Bronchial epithelial cell (primary cell): ENCODE data around the gene MYO7A. TPM values are rescaled to one million over a fixed set of nuclear protein-coding genes. Genes with fewer than 3 reads are reported as not detected.

Experiments used
- DNase-seq: peaks from one replicate; pipeline ENCODE4 v3.0.0-alpha.2; 2010; ENCODE audit warnings: low read depth
- FAIRE-seq: peaks from 2 replicates; lab custom pipeline; 2011; peaks lifted over from hg19 to GRCh38; lab: Jason Lieb, UNC
- H3K27me3 ChIP-seq: 2 replicates; pipeline ENCODE4 v1.5.1; 2011; ENCODE audit warnings: low read length; ENCODE audit not compliant: control insufficient read depth, insufficient read depth
- H3K36me3 ChIP-seq: 2 replicates; pipeline ENCODE4 v1.5.1; 2011; ENCODE audit warnings: low read length; ENCODE audit not compliant: control insufficient read depth, insufficient read depth
- H3K4me3 ChIP-seq: 2 replicates; pipeline ENCODE4 v1.5.1; 2011; ENCODE audit warnings: mild to moderate bottlenecking, low read depth, low read length, control low read depth
- total RNA-seq: library from RNA; depleted of rRNA; stranded (reverse); fragments of >200 nt; gene quantifications from 2 replicates; pipeline ENCODE4 v1.2.1, GENCODE V29; 2014
- TF ChIP-seq, protein P1 (sequence below): IDR thresholded peaks from 2 replicates; pipeline ENCODE4 v1.5.1; 2011; ENCODE audit warnings: mild to moderate bottlenecking, moderate library complexity, low read length, control low read depth, inconsistent platforms; ENCODE audit not compliant: insufficient read depth, severe bottlenecking

Gene MYO7A
- total RNA-seq, 1 donor from 2014 or later: under 0.01 TPM

DNA sequence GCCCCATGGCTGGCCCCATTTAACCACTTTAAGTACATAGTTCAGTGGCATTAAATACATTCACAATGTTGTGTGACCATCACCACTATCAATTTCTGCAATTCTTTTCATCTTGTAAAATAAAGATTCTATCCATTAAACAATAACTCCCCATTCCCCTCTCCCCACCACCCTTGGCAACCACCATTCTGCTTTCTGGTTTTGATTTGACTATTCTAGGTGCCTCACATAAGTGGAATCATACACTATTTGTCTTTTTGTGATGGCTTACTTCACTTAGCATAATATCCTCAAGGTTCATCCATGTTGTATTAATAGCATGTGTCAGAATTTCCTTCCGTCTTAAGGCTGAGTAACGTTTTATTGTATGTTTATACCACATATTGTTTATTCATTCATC is 7.0 kb downstream of the MYO7A start:
- DNase-seq: no peak
- Histone ChIP-seq H3K27me3 (peaks cover 10% of the 10 kb centered on the region), H3K36me3 (no peaks in the 10 kb centered on the region), H3K4me3 (no peak overlapping the region)
- FAIRE-seq: no peak
- TF ChIP-seq, protein P1, sequence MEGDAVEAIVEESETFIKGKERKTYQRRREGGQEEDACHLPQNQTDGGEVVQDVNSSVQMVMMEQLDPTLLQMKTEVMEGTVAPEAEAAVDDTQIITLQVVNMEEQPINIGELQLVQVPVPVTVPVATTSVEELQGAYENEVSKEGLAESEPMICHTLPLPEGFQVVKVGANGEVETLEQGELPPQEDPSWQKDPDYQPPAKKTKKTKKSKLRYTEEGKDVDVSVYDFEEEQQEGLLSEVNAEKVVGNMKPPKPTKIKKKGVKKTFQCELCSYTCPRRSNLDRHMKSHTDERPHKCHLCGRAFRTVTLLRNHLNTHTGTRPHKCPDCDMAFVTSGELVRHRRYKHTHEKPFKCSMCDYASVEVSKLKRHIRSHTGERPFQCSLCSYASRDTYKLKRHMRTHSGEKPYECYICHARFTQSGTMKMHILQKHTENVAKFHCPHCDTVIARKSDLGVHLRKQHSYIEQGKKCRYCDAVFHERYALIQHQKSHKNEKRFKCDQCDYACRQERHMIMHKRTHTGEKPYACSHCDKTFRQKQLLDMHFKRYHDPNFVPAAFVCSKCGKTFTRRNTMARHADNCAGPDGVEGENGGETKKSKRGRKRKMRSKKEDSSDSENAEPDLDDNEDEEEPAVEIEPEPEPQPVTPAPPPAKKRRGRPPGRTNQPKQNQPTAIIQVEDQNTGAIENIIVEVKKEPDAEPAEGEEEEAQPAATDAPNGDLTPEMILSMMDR: no peak

- FAIRE-seq (no peak), DNase-seq (peak; percentile 69)
- Histone ChIP-seq H3K4me3 (no peak overlapping the region), H3K27me3 (peaks cover 10% of the 10 kb centered on the region), H3K36me3 (no peaks in the 10 kb centered on the region)
- TF ChIP-seq, protein P1: no peak
Observed at GRCh38 chr11:77136074-77136473, 8.0 kb downstream of the MYO7A start.

DNA sequence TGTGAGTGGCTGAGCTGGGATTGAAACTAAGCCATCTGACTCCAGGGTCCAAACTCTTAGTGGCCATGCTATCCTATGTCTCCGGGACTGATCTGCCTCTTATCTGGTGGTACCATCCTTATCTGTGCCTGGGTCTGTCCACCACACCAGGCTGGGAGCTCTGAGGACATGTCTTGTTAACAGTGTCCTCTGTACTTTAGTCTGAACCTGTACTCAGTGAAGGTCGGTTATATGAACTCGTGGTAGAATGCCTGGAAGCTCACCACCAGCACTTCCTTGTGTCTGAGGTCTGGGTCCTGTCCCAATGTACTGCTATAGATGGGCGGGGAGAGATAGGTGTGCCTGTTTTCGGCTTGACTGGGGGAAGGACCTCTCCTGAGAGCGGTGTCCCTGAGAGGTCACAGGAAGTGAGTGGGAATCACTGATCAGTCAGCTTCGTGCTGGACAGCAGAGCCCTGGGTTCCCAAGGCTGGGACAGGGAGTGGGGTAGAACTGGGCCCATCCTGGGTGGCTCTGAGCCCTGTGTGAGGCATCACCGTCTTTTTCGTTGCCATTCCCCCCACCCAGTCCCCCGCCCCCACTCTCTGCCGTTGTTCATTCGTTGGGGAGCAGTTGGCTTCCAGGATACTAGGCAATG is 8.9 kb downstream of the MYO7A start:
- DNase-seq (no peak), FAIRE-seq (peak; percentile 32)
- H3K4me3 ChIP-seq: no peak overlapping the region
- peaks cover 10% of the 10 kb centered on the region for H3K27me3 ChIP-seq
- H3K36me3 ChIP-seq: no peaks in the 10 kb centered on the region
- TF ChIP-seq, protein P1: no peak

GRCh38 chr11:77137421-77137820 is 9.4 kb downstream of the MYO7A start:
- no peak for FAIRE-seq
- no peak overlapping the region for H3K4me3 ChIP-seq
- peaks cover 10% of the 10 kb centered on the region for H3K27me3 ChIP-seq
- TF ChIP-seq, protein P1: no peak
- H3K36me3 ChIP-seq: no peaks in the 10 kb centered on the region
- DNase-seq: no peak

- H3K36me3 ChIP-seq: no peaks in the 10 kb centered on the region
- TF ChIP-seq, protein P1: no peak
- no peak overlapping the region for H3K4me3 ChIP-seq
- peaks cover 10% of the 10 kb centered on the region for H3K27me3 ChIP-seq
- FAIRE-seq: no peak
- DNase-seq: no peak
Observed at GRCh38 chr11:77138106-77138649, 10.1 kb downstream of the MYO7A start.

DNA sequence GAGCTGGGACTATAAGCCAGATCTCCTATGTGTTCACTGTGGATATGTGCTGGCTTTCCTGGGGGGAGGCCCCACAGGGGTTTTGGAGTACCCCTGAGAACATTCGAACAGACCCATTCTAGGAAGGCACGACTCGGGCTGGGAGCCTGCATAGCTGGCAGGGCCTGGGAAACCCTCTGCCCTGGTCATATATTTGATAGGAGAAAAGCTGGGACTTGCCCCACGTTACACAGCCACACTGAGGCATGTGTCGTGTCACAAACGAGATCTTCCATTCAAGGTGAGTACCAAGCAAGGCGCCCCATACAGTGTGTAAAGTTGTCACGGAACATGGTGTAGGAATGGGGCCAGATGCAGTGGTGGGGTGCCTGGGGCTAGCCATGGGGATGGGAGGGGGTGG is 11.2 kb downstream of the MYO7A start:
- FAIRE-seq (no peak), DNase-seq (no peak)

More for the DNA sequence above, 11.2 kb downstream of the MYO7A start:
- no peaks in the 10 kb centered on the region for H3K36me3 ChIP-seq
- H3K4me3 ChIP-seq: no peak overlapping the region
- peaks cover 10% of the 10 kb centered on the region for H3K27me3 ChIP-seq
- TF ChIP-seq, protein P1: no peak
